ENCODE measurements around the gene MPZ. TPM values are rescaled to one million over a fixed set of nuclear protein-coding genes. Genes with fewer than 3 reads are reported as not detected.

The MPZ gene
- total RNA-seq, 2 donors from 2014 or later: 1.7 to 3.3 TPM

DNA sequence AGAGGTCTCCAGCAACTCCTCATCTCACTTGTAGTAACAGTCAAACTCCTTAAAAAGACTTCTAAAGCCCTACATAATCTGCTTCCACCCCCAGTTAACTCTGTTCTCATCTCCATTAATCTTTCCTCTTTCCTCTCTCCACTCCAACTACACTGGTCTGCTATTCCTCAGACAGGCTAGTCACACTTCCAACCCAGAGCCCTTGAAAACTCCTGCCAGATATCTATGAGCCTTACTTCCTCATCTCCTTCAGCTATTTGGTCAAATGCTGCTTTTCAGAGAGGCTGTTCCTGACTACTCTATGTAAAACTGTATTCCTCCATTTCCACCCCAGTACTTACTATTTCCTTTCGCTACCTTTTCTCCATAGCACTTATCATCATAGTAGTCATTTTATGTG is 26.8 kb downstream of the MPZ start:
- TF ChIP-seq, protein P1, sequence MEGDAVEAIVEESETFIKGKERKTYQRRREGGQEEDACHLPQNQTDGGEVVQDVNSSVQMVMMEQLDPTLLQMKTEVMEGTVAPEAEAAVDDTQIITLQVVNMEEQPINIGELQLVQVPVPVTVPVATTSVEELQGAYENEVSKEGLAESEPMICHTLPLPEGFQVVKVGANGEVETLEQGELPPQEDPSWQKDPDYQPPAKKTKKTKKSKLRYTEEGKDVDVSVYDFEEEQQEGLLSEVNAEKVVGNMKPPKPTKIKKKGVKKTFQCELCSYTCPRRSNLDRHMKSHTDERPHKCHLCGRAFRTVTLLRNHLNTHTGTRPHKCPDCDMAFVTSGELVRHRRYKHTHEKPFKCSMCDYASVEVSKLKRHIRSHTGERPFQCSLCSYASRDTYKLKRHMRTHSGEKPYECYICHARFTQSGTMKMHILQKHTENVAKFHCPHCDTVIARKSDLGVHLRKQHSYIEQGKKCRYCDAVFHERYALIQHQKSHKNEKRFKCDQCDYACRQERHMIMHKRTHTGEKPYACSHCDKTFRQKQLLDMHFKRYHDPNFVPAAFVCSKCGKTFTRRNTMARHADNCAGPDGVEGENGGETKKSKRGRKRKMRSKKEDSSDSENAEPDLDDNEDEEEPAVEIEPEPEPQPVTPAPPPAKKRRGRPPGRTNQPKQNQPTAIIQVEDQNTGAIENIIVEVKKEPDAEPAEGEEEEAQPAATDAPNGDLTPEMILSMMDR (conservative IDR thresholded peaks at IDR 0.05): no peak
- peaks cover 4% of the 10 kb centered on the region for H3K36me3 Mint-ChIP-seq (ENCODE audit: low read depth)
- no peak overlapping the region for H3K27ac ChIP-seq (ENCODE audit: low read depth, low read length)
- H3K4me1 Mint-ChIP-seq: peaks cover 18% of the 10 kb centered on the region
- no peak overlapping the region for H3K27ac Mint-ChIP-seq
- no peaks in the 10 kb centered on the region for H3K9me3 ChIP-seq (ENCODE audit: control insufficient read depth, low read length)
- H3K4me3 Mint-ChIP-seq: no peak overlapping the region
- peaks cover 13% of the 10 kb centered on the region for H3K9me3 Mint-ChIP-seq
- peaks cover 21% of the 10 kb centered on the region for H3K27me3 Mint-ChIP-seq (ENCODE audit: insufficient read depth)
- H3K36me3 ChIP-seq (ENCODE audit: control insufficient read depth, insufficient read depth, low read length): no peaks in the 10 kb centered on the region
- 40% methylated on average over 1 of the region's 1 CpG; no CpG with 5 or more reads in 1 of the 2 experiments for WGBS, 2 experiments (ENCODE audit: insufficient coverage in 1 of 2, insufficient read length in 1 of 2)
- peaks cover 5% of the 10 kb centered on the region for H3K27me3 ChIP-seq (ENCODE audit: control insufficient read depth, insufficient read depth, low read length, poor library complexity, severe bottlenecking)
- H3K4me1 ChIP-seq (ENCODE audit: control insufficient read depth, insufficient read depth, low read length): no peaks in the 10 kb centered on the region
- no peak overlapping the region for H3K9ac ChIP-seq (ENCODE audit: extremely low read depth, low read length, poor library complexity, severe bottlenecking)
- H3K4me3 ChIP-seq (ENCODE audit: low read length): no peak overlapping the region
- no peak for DNase-seq

DNA sequence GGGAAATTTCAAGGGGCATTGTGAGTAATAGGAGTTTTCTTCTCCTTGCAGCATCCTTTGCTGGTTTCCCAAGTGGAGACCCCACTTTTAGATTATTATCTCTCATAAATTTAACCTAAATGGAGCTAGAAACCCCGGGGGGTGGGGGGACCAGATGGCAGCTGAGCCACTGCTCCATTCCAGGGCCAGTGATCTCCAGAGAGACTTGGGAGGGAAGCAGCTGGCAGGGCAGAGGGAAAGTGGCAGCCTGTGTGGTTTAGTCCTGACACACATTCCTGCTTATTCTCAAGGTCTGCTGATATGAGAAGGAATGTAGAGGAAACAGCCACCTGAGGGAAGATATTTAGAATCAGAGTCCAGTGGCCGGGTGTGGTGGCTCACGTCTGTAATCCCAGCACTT is 34.9 kb downstream of the MPZ start:
- Mint-ChIP-seq H3K4me3 (no peak overlapping the region), H3K27ac (no peak overlapping the region), H3K36me3 (ENCODE audit: low read depth) (no peaks in the 10 kb centered on the region), H3K4me1 (peaks cover 7% of the 10 kb centered on the region), H3K9me3 (no peaks in the 10 kb centered on the region), H3K27me3 (ENCODE audit: insufficient read depth) (peaks cover 21% of the 10 kb centered on the region)
- TF ChIP-seq, protein P1 (conservative IDR thresholded peaks at IDR 0.05): no peak
- DNase-seq: no peak
- Histone ChIP-seq H3K36me3 (ENCODE audit: control insufficient read depth, insufficient read depth, low read length) (no peaks in the 10 kb centered on the region), H3K4me1 (ENCODE audit: control insufficient read depth, insufficient read depth, low read length) (peaks cover 2% of the 10 kb centered on the region), H3K4me3 (ENCODE audit: low read length) (no peak overlapping the region), H3K9me3 (ENCODE audit: control insufficient read depth, low read length) (no peaks in the 10 kb centered on the region), H3K27me3 (ENCODE audit: control insufficient read depth, insufficient read depth, low read length, poor library complexity, severe bottlenecking) (no peaks in the 10 kb centered on the region), H3K9ac (ENCODE audit: extremely low read depth, low read length, poor library complexity, severe bottlenecking) (no peak overlapping the region), H3K27ac (ENCODE audit: low read depth, low read length) (no peak overlapping the region)
- WGBS, 2 experiments (ENCODE audit: insufficient coverage in 1 of 2, insufficient read length in 1 of 2): 88% methylated on average over 3 of the region's 3 CpGs; no CpG with 5 or more reads in 1 of the 2 experiments

DNA sequence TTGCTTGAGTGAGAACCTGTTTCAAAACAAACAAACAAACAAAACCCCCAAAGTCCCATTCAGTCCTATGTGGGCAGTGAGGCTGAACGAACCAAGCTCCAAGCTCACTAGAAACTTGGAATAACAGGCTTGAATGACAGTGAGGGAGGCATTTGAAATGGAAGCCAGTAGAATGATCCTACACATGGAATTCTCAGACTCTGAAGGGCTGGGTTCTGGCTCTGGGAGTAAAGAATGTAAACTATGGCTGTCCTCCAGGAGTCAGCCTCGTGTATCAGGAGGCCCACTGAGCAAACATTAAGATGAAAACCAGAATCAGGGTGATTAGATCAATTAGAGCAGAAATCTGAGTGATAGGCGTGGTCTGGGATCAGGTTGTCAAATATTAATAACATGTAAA is 36.4 kb downstream of the MPZ start:
- H3K4me1 ChIP-seq (ENCODE audit: control insufficient read depth, insufficient read depth, low read length): peaks cover 2% of the 10 kb centered on the region
- H3K4me3 Mint-ChIP-seq: no peak overlapping the region
- no peaks in the 10 kb centered on the region for H3K27me3 ChIP-seq (ENCODE audit: control insufficient read depth, insufficient read depth, low read length, poor library complexity, severe bottlenecking)

More for the DNA sequence above, 36.4 kb downstream of the MPZ start:
- no peak overlapping the region for H3K4me3 ChIP-seq (ENCODE audit: low read length)
- 68 to 85% methylated on average over 3 of the region's 3 CpGs for WGBS, 2 experiments (ENCODE audit: insufficient coverage in 1 of 2, insufficient read length in 1 of 2)
- no peak overlapping the region for H3K27ac Mint-ChIP-seq
- H3K9me3 Mint-ChIP-seq: no peaks in the 10 kb centered on the region
- no peak for DNase-seq
- H3K9ac ChIP-seq (ENCODE audit: extremely low read depth, low read length, poor library complexity, severe bottlenecking): no peak overlapping the region
- peaks cover 19% of the 10 kb centered on the region for H3K27me3 Mint-ChIP-seq (ENCODE audit: insufficient read depth)
- peaks cover 7% of the 10 kb centered on the region for H3K4me1 Mint-ChIP-seq
- H3K9me3 ChIP-seq (ENCODE audit: control insufficient read depth, low read length): no peaks in the 10 kb centered on the region
- H3K36me3 Mint-ChIP-seq (ENCODE audit: low read depth): no peaks in the 10 kb centered on the region
- no peak overlapping the region for H3K27ac ChIP-seq (ENCODE audit: low read depth, low read length)
- no peaks in the 10 kb centered on the region for H3K36me3 ChIP-seq (ENCODE audit: control insufficient read depth, insufficient read depth, low read length)
- TF ChIP-seq, protein P1 (conservative IDR thresholded peaks at IDR 0.05): no peak
